ENCODE results near the gene SDCCAG8.

DNA sequence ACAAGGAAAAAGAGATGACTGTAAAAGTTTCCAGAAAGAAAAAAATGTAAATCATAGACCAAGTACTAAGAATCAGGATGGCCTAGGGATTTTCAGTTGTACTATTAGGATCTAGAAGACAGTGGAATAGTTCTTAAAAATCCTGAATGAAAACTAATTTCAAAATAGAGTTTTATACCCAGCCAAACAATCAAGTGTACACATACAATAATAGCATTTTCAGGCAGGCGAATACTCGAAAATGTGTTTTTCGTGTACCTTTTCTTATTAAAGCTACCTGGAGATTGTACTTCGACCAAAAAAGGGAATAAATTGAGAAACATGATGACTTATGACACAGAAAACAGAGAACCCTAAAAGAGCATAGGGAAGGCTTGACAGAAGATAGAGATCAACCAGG lies 118.6 kb downstream of the SDCCAG8 start:
- TF ChIP-seq BCL11A (IDR thresholded peaks at IDR 0.05; ENCODE audit: low read depth in 2 of 2, low read length in 2 of 2) (no peak), CHD2 (IDR thresholded peaks at IDR 0.05; ENCODE audit: low read length) (no peak)
- TF ChIP-seq, protein P1, sequence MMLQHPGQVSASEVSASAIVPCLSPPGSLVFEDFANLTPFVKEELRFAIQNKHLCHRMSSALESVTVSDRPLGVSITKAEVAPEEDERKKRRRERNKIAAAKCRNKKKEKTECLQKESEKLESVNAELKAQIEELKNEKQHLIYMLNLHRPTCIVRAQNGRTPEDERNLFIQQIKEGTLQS (IDR thresholded peaks at IDR 0.05; ENCODE audit: insufficient read depth, low read depth, low read length): no peak
- TF ChIP-seq, protein P2, sequence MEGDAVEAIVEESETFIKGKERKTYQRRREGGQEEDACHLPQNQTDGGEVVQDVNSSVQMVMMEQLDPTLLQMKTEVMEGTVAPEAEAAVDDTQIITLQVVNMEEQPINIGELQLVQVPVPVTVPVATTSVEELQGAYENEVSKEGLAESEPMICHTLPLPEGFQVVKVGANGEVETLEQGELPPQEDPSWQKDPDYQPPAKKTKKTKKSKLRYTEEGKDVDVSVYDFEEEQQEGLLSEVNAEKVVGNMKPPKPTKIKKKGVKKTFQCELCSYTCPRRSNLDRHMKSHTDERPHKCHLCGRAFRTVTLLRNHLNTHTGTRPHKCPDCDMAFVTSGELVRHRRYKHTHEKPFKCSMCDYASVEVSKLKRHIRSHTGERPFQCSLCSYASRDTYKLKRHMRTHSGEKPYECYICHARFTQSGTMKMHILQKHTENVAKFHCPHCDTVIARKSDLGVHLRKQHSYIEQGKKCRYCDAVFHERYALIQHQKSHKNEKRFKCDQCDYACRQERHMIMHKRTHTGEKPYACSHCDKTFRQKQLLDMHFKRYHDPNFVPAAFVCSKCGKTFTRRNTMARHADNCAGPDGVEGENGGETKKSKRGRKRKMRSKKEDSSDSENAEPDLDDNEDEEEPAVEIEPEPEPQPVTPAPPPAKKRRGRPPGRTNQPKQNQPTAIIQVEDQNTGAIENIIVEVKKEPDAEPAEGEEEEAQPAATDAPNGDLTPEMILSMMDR (IDR thresholded peaks at IDR 0.05; ENCODE audit: control extremely low read depth in 1 of 3, insufficient read depth in 1 of 3, low read depth in 1 of 3, low read length in 3 of 3): no peak
- TF ChIP-seq, protein P3, sequence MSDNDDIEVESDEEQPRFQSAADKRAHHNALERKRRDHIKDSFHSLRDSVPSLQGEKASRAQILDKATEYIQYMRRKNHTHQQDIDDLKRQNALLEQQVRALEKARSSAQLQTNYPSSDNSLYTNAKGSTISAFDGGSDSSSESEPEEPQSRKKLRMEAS (IDR thresholded peaks at IDR 0.05): no peak

Measured in H1 (cell line).